MCF 10A (cell line): ENCODE results near the gene EIF3A. TPM values are rescaled to one million over a fixed set of nuclear protein-coding genes. Genes with fewer than 3 reads are reported as not detected.
"Not testable (repeated sequence)": the region's sequence is repeated elsewhere in the genome, so short reads cannot be mapped to it uniquely, and the experiment has no call there.

ENCODE experiments used
- BruUV-seq: library from RNA; stranded (reverse); fragments of 400-500 nt; replicated peaks from 2 replicates; lab custom pipeline; 2021; lab: Mats Ljungman, UMichigan
- CTCF ChIA-PET: fragments of 300-600 bp; sonication (Branson Sonifier 250); formaldehyde crosslinking; extraction: SDS; loops from one replicate; lab custom pipeline; 2021; ENCODE audit warnings: antibody characterized with exemption, inconsistent platforms; lab: Yijun Ruan, JAX
- POLR2A ChIA-PET: fragments of 300-600, 350-650 bp; sonication (Branson Sonifier 250); formaldehyde crosslinking; extraction: SDS; loops from one replicate; lab custom pipeline; 2020; ENCODE audit warnings: antibody characterized with exemption, inconsistent platforms; lab: Yijun Ruan, JAX
- DNase-seq: peaks from one replicate; pipeline ENCODE4 v3.0.0-alpha.2; 2018; ENCODE audit not compliant: unreplicated experiment
- H3K27ac Mint-ChIP-seq: one replicate; pipeline ENCODE4 v1.8.0; 2022; ENCODE audit warnings: mild to moderate bottlenecking, low read depth, mixed read lengths; ENCODE audit not compliant: unreplicated experiment
- H3K27me3 Mint-ChIP-seq: one replicate; pipeline ENCODE4 v1.8.0; 2022; ENCODE audit warnings: mixed read lengths; ENCODE audit not compliant: insufficient read depth, unreplicated experiment
- H3K36me3 Mint-ChIP-seq: one replicate; pipeline ENCODE4 v1.8.0; 2022; ENCODE audit warnings: mild to moderate bottlenecking, moderate library complexity, mixed read lengths; ENCODE audit not compliant: insufficient read depth, unreplicated experiment
- H3K4me1 Mint-ChIP-seq: one replicate; pipeline ENCODE4 v1.8.0; 2022; ENCODE audit warnings: mixed read lengths; ENCODE audit not compliant: insufficient read depth, unreplicated experiment
- H3K4me3 Mint-ChIP-seq: one replicate; pipeline ENCODE4 v1.8.0; 2022; ENCODE audit warnings: mild to moderate bottlenecking, moderate library complexity, mixed read lengths; ENCODE audit not compliant: unreplicated experiment
- H3K9me3 Mint-ChIP-seq: one replicate; pipeline ENCODE4 v1.8.0; 2022; ENCODE audit warnings: mixed read lengths; ENCODE audit not compliant: unreplicated experiment
- intact Hi-C: fragments of 100-400 bp; cut with micrococcal nuclease; formaldehyde crosslinking; loops from 2 replicates; pipeline ENCODE4 v1.14.1; 2022
- total RNA-seq: library from RNA; stranded (reverse); gene quantifications from 2 replicates; pipeline ENCODE4 v1.2.3, GENCODE V29; 2022
- TF ChIP-seq, protein P1 (sequence below): fragments of 200-600 bp; IDR thresholded peaks from one replicate; pipeline ENCODE4 v1.8.0; 2022; ENCODE audit warnings: antibody characterized with exemption, mild to moderate bottlenecking; ENCODE audit not compliant: unreplicated experiment

EIF3A gene
- total RNA-seq, 1 experiment from 2014 or later = 226 TPM

DNA sequence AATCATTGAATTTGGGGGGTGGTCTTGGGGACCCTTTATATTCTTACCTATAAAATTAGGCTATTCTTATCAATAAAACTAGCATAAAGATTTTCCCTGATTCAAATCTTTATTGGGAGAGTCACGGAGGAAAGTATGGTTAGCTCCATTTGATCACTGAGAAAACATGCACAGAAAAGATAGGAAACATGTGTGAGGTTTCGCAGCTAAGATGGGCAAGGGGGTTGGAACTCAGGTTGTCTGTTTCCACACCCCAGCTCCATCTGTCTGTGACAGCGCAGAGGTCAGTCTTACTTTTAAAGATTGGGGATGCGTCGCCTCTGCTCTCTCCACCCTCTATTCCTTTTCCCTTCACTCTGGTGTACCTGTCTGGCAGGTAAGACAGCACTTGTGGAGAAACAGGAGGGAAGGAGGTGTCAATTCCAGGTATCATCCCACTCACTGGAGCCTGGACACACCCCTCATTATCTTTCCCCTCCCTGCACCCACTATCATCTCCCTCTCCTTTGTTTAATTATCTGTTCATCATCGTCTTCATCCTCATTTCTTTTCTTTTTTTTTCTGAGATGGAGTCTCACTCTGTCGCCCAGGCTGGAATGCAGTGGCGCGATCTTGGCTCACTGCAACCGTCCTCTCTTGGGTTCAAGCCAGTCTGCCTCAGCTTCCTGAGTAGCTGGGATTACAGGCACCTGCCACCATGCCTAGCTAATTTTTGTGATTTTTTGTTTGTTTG is 20.9 kb upstream of the EIF3A start:
- POLR2A ChIA-PET = interaction anchor here (0.8 to 11.2 kb wide), 7 partner anchors 11 to 95 kb away, joined by 3 to 126 read pairs (median 4); partner anchors contain the start of gene EIF3A
- no peaks in the 10 kb centered on the region for H3K27me3 Mint-ChIP-seq
- TF ChIP-seq, protein P1, sequence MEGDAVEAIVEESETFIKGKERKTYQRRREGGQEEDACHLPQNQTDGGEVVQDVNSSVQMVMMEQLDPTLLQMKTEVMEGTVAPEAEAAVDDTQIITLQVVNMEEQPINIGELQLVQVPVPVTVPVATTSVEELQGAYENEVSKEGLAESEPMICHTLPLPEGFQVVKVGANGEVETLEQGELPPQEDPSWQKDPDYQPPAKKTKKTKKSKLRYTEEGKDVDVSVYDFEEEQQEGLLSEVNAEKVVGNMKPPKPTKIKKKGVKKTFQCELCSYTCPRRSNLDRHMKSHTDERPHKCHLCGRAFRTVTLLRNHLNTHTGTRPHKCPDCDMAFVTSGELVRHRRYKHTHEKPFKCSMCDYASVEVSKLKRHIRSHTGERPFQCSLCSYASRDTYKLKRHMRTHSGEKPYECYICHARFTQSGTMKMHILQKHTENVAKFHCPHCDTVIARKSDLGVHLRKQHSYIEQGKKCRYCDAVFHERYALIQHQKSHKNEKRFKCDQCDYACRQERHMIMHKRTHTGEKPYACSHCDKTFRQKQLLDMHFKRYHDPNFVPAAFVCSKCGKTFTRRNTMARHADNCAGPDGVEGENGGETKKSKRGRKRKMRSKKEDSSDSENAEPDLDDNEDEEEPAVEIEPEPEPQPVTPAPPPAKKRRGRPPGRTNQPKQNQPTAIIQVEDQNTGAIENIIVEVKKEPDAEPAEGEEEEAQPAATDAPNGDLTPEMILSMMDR = no peak
- CTCF ChIA-PET = interaction anchor here (0.6 to 1.4 kb wide), 6 partner anchors 9 to 147 kb away, joined by 3 to 4 read pairs (median 3); no protein-coding TSS in a partner anchor
- peak overlapping the region; percentile 88 for H3K27ac Mint-ChIP-seq
- H3K4me1 Mint-ChIP-seq = peaks cover 19% of the 10 kb centered on the region
- BruUV-seq = no TSS peak
- no peaks in the 10 kb centered on the region for H3K36me3 Mint-ChIP-seq
- H3K9me3 Mint-ChIP-seq = no peaks in the 10 kb centered on the region
- intact Hi-C loops = no loop called here
- DNase-seq = no peak
- no peak overlapping the region for H3K4me3 Mint-ChIP-seq

DNA sequence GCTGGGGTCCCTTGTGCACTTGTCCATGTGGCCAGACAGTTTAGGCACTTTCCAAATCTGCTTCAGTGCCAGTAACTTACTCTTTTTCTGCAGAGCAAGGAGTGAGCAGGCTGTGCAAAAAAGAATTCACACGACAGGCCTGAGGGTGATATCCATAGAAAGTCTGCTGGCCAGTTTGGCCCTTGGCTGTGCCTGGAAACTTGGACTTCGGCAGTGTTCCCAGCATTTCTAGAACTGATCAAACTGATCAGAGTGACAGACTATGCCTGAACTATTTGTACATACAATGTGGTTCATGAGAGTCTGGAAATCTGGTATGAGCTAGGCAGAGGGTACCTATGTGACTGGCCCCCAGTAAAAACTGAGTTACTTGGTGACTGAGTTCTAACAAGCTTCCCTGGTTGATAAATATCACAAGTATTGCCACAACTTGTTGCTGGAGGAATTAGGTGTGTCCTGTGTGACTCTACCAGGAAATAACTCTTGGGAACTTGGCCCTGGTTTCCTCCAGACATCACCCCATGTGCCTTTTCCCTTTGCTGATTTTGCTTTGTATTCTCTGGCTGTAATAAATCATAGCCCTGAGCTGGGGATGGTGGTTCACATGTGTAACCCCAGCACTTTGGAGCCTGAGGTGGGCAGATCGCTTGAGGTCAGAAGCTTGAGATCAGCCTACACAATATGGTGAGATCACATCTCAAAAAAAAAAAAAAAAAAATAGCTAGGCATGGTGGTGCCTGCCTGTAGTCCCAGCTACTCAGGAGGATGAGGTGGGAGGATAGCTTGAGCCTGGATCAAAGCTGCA is 20.0 kb upstream of the EIF3A start:
- peak; percentile 40 for DNase-seq
- Mint-ChIP-seq H3K27me3 (no peaks in the 10 kb centered on the region), H3K36me3 (no peaks in the 10 kb centered on the region), H3K4me3 (no peak overlapping the region), H3K4me1 (peaks cover 19% of the 10 kb centered on the region), H3K27ac (peak overlapping the region; percentile 88), H3K9me3 (no peaks in the 10 kb centered on the region)
- POLR2A ChIA-PET = interaction anchor here (0.6 to 11.2 kb wide), 8 partner anchors 10 to 314 kb away, joined by 3 to 126 read pairs (median 4); partner anchors contain the start of gene EIF3A
- intact Hi-C loops = no loop called here
- CTCF ChIA-PET = interaction anchor here (0.6 to 1.4 kb wide), 6 partner anchors 8 to 146 kb away, joined by 3 to 4 read pairs (median 3); no protein-coding TSS in a partner anchor
- TF ChIP-seq, protein P1 = no peak
- BruUV-seq = no TSS peak

DNA sequence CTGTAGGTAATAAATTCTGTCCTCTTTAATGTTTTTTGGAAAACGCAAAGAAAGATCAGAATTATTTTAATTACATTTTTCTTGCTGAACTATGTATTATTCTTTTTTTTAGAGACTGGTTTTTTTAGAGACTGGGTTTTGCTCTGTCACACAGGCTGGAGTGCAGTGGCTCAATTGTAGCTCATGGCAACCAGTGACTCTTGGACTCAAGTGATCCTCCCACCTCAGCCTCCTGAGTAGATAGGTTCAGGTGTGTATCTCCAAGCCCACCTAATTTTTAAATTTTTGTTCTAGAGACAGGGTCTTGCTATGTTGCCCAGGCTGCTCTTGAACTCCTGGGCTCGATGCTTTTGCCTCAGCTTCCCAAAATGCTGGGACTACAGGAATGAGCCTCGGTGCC is 18.0 kb upstream of the EIF3A start:
- no peaks in the 10 kb centered on the region for H3K9me3 Mint-ChIP-seq
- no peaks in the 10 kb centered on the region for H3K27me3 Mint-ChIP-seq
- DNase-seq = no peak
- POLR2A ChIA-PET = interaction anchor here (11.2 kb wide), 1 partner anchor 18 kb away, joined by 126 read pairs; the partner anchor contains the start of gene EIF3A
- TF ChIP-seq, protein P1 = no peak
- intact Hi-C loops = no loop called here
- peaks cover 19% of the 10 kb centered on the region for H3K4me1 Mint-ChIP-seq
- CTCF ChIA-PET = no interaction called here
- H3K36me3 Mint-ChIP-seq = no peaks in the 10 kb centered on the region
- no TSS peak for BruUV-seq
- H3K4me3 Mint-ChIP-seq = no peak overlapping the region
- no peak overlapping the region for H3K27ac Mint-ChIP-seq

DNA sequence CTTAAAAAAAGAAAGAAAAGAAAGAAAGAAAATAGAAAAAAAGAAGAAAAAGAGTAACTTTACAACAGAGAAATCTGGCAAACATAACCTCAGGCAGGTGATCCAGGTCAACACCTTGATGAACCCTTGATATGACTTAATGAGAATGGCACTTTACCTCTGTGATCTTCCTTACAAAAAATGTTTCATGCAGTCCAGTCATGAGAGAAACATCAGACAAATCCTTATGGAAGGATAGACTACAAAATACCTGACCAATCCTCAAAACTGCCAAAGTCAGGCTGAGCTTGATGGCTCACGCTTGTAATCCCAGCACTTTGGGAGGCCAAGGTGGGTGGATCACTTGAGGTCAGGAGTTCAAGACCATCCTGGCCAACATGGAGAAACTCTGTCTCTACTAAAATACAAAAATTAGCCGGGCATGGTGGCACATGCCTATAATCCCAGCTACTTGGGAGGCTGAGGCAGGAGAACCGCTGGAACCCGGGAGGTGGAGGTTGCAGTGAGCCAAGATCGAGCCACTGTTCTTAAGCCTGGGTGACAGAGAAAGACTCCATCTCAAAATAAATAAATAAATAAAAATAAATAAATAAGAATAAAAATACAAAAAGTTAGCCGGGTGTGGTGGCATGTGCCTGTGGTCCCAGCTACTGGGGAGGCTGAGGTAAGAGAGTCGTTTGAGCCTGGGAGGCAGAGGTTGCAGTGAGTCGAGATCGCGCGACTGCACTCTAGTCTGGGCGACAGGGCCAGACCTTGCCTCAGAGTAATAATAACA is 16.2 kb upstream of the EIF3A start:
- H3K9me3 Mint-ChIP-seq, H3K36me3 Mint-ChIP-seq, H3K27me3 Mint-ChIP-seq, intact Hi-C loops, H3K4me3 Mint-ChIP-seq, DNase-seq, H3K27ac Mint-ChIP-seq, BruUV-seq: not testable (repeated sequence)
- peaks cover 17% of the 10 kb centered on the region for H3K4me1 Mint-ChIP-seq
- CTCF ChIA-PET = interaction anchor here (0.6 kb wide), 1 partner anchor 12 kb away, joined by 3 read pairs; no protein-coding TSS in a partner anchor
- POLR2A ChIA-PET = interaction anchor here (2.6 kb wide), 1 partner anchor 7 kb away, joined by 6 read pairs; the partner anchor contains the start of gene DENND10
